GM18508 (cell line): ENCODE results near the gene USH1C.

ENCODE experiments used
- ATAC-seq: cut with Tn5 transposase; IDR thresholded peaks from one replicate; pipeline ENCODE4 v1.9.1; 2021; ENCODE audit warnings: moderate number of reproducible peaks; ENCODE audit not compliant: insufficient read depth, unreplicated experiment

USH1C gene

DNA sequence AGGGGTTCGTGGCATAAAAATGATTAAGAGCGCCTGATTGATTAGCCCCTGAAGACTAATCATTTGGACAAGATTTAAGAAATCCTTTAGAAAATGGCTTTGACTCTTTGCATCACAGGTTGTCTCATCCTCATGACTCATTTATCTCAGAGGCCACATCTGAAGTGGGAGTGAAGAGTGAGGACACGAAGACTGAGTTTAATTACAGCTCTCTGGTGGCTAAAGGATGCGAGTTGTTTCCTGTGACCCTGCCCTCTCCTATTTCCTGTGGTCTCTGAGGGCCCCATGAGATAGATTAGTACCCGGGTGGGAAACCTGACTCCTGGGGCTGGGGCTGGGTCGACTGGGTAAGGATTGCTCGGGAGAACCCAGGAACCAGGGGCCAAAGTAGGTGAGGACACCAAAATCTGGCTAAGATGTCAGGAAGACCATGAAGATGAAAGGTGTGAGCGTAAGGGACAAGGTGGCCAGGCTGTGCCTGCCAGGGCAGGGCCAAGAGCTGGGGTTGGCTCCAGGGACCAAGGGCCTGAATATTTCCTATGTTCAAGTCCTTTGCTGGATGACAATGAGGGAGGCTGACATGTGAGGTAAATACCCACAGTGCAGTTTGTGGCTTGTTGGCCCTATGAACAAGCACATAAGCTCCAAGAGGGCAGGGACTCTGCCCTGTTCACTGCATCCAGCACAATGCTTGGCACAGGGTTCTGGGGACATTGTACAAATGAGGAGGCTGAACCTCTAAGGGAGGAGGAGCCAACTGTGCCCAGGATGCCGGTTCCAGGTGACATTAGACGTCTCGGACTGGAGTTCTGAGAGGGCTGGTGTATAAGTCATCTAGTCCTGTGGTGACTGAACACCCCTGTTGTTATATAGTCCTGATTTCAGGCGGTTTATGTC, 6.5 kb upstream of the USH1C start:
- no peak for ATAC-seq

DNA sequence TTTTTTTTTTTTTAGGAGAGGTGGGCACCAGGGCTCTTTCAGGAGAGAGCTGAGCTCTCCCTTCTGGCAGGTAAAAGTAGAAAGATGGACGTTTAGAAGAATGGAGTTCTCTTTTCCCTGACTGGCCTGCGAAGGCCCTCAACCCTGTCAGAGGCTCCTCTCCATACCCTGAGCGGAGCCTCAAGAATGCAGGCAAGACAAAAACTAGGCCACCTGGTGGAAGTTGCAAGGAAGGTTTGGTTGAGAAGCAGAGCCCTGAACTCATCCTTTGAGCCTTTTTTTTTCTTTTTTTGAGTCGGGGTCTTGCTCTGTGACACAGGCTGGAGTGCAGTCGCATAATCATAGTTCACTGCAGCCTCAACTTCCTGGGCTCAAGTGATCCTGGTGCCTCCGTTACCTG, 4.2 kb upstream of the USH1C start:
- ATAC-seq = no peak

GRCh38 chr11:17547932-17548331, 3.7 kb upstream of the USH1C start:
- ATAC-seq = no peak

GRCh38 chr11:17547051-17547577, 2.9 kb upstream of the USH1C start, which contains the start of gene OTOG:
Gene OTOG (plus strand): TSS chr11:17547259. CDS start chr11:17547373, 114 bp downstream.
- ATAC-seq = no peak

DNA sequence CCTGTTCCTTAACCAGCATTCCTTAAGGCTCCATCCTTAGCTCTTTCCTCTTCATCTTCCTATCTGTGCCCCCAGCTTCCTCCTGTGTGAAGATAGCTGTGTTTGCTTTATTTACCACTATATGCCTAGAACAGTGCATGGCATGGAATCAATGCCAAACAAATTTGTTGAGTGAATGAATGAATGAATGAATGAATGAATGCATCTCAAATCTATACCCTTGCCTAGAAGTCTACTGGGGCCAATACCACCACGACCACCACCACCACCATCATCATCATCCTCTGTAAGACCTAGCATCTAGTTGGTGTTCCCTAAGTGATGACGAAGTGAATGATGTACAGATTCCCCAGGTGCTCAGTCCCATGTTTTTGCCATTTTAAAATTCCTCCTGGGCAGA, 2.0 kb upstream of the USH1C start:
- ATAC-seq = no peak

GRCh38 chr11:17543574-17544180, 539 bp downstream of the USH1C start:
- no peak for ATAC-seq

DNA sequence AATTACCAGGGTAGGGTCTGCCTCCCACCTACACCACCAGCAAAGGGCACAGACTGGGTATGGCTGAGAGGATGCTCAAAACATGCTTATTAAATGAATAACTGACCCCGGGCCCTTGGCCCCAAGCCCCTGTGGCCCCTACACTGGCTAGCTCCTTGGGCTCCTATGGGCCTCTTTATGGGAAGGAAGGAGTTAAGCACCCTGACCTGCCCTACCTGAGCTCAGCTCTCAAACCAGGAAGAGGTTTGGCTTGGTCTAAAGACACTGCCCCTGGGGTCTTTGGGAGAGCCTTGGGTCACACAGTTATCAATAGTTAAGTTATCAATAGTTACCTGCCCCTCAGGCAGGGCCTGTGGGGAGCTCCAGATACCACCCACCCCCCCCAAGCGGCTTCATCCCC, 1.2 kb downstream of the USH1C start:
- ATAC-seq = no peak

DNA sequence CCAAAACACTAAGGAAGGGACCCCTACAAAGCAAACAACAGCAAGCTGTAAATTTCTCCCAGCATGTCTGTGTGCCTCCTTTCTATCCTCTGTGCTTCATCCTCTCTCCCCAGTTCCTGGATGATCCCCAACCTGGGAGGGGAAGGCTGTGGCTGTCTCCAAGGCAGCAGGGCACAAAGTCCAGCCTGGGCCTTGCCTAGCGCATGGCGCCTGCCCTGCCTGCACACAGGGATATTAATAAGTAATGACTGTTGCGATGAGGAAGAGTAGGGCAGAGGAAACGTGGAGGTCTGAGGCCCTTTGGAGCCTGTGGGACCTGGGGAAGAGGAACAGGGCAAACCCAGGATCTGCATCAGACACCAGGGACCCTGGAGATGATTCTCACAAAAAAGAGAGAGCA, 2.0 kb downstream of the USH1C start:
- ATAC-seq = no peak

GRCh38 chr11:17541330-17541885, 2.8 kb downstream of the USH1C start:
- no peak for ATAC-seq

GRCh38 chr11:17540807-17541206, 3.4 kb downstream of the USH1C start:
- no peak for ATAC-seq

- no peak for ATAC-seq
These were observed 5.5 kb downstream of the USH1C start for GRCh38 chr11:17538731-17539130.

DNA sequence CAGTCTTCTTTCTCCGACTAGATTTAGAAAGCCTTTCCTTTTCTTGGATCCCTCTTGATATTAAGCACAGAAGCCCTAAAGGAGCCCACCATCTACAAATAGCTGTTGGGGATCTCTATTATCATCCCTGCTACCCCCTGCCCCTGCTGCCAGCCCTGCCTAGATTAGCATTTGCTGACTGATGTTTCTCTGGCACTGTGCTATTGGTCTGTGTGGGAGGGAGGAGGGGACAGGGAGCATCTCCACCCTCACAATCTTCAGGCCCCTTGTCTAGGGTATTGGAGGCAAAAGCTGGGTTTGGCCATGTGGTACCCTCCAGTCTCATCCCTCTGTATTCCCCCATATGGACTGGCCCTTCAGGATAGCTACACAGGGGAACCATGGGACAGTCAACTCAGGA, 6.2 kb downstream of the USH1C start:
- ATAC-seq = no peak

- ATAC-seq = no peak
These were observed 7.0 kb downstream of the USH1C start for GRCh38 chr11:17537261-17537660.

DNA sequence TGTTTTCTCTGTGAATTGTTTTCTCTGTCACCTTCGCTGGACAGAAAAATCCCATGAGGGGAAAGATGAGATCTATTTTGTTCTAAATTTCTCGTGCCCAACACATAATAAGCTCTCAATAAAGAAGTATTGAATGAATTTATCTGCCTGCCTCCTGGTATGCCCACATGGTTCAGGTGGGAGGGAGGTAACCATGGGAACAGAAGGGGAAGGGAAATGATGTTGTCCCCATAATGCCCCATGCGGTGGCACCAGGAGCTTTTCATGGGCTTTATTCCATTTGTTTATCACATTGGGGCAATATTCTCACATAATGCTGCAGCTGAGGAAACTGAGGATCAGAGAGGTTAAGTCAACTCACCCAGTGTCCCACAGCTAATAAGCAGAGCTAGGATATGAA, 8.7 kb downstream of the USH1C start:
- no peak for ATAC-seq

- no peak for ATAC-seq
These were observed 10.3 kb downstream of the USH1C start for GRCh38 chr11:17533778-17534415.

GRCh38 chr11:17533341-17533740, 10.9 kb downstream of the USH1C start:
- ATAC-seq = no peak

- ATAC-seq = no peak
These were observed 11.4 kb downstream of the USH1C start for GRCh38 chr11:17532784-17533183.

- no peak for ATAC-seq
These were observed 12.5 kb downstream of the USH1C start for GRCh38 chr11:17531636-17532113.

DNA sequence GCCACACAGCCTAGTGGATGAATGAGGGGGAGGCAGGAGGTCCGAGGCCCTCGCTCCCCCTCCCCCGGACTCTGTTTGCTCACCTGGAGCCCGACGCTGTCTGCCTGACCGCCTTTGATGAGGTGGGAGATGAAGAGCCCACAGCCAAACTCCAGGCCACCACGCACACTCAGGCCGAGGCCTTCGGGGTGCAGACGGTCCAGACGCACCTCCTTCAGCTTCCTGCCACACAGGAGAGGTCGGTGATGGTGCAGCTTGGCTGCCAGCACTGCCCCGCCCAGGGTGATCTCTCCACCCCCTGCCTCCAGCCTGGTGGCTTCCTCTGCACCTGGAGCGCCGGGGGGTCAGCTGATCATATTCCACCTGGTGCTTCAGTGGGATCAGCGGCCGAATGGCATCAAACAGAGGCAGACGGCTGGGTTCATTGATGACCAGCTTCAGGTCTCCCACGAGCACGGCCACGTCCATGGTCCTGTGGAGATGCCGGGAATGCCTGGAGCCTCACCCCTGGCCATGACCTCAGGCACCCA, 13.1 kb downstream of the USH1C start:
- no peak for ATAC-seq

DNA sequence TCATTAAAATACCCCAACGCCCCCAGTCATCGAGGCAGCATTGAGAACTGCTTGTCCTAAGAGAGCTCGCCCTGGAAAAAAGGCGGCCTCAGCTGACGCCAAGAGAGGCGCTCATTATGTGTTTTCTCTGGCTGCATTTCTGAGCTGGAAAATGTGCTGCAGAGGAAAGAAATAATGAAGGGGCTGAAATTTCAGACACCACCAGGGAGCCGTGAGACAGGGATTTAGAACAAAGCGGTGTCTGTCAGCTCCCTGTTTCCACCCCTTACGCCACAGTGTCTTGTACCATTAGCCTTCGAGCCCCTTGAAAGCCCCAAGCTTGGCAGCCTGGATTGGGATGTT, 14.4 kb downstream of the USH1C start:
- no peak for ATAC-seq
